ENCODE measurements around the gene CCDC85C. TPM values are rescaled to one million over a fixed set of nuclear protein-coding genes. Genes with fewer than 3 reads are reported as not detected.

CCDC85C gene
- total and polyA plus RNA-seq, 2 experiments from 2014 or later, result 4.5 to 24.9 TPM

DNA sequence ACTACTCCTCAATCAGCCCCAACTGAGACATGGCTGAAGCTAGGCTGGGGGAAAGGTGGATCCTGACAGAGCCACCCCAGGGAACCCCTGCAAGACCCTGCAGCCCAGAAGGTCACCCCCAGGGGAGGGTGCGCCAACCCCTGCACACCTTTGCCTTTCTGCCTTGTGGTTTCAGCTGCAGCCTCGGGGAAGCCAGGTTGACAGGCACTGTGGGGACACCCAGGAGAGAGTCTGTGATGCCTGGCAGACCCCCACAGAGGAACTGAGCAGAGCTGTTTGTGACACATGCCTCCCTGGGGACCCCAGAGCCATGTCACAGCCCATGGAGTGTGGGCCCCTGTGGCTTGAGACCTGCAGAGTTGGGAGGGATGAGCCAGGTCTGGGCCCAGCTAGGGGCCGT, 29.1 kb upstream of the CCDC85C start:
- TF ChIP-seq EZH2 (IDR thresholded peaks at IDR 0.05; ENCODE audit: low read depth, unreplicated experiment) (no peak), ZNF114 (CRISPR knock-in tag; IDR thresholded peaks at IDR 0.05) (no peak), NANOG (IDR thresholded peaks at IDR 0.05; ENCODE audit: borderline replicate concordance) (no peak), POLR2AphosphoS5 (IDR thresholded peaks at IDR 0.05; ENCODE audit: low read depth) (no peak), EZH2phosphoT487 (IDR thresholded peaks at IDR 0.05; ENCODE audit: unreplicated experiment) (no peak), CREB1 (CRISPR knock-in tag; IDR thresholded peaks at IDR 0.05; ENCODE audit: low read depth) (no peak), STAT1 (IDR thresholded peaks at IDR 0.05; ENCODE audit: unreplicated experiment) (no peak), JUNB (IDR thresholded peaks at IDR 0.05; ENCODE audit: unreplicated experiment) (no peak), ZNF331 (CRISPR knock-in tag; IDR thresholded peaks at IDR 0.05; ENCODE audit: low read depth) (no peak)
- TF ChIP-seq, protein P1, sequence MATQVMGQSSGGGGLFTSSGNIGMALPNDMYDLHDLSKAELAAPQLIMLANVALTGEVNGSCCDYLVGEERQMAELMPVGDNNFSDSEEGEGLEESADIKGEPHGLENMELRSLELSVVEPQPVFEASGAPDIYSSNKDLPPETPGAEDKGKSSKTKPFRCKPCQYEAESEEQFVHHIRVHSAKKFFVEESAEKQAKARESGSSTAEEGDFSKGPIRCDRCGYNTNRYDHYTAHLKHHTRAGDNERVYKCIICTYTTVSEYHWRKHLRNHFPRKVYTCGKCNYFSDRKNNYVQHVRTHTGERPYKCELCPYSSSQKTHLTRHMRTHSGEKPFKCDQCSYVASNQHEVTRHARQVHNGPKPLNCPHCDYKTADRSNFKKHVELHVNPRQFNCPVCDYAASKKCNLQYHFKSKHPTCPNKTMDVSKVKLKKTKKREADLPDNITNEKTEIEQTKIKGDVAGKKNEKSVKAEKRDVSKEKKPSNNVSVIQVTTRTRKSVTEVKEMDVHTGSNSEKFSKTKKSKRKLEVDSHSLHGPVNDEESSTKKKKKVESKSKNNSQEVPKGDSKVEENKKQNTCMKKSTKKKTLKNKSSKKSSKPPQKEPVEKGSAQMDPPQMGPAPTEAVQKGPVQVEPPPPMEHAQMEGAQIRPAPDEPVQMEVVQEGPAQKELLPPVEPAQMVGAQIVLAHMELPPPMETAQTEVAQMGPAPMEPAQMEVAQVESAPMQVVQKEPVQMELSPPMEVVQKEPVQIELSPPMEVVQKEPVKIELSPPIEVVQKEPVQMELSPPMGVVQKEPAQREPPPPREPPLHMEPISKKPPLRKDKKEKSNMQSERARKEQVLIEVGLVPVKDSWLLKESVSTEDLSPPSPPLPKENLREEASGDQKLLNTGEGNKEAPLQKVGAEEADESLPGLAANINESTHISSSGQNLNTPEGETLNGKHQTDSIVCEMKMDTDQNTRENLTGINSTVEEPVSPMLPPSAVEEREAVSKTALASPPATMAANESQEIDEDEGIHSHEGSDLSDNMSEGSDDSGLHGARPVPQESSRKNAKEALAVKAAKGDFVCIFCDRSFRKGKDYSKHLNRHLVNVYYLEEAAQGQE (IDR thresholded peaks at IDR 0.05; ENCODE audit: unreplicated experiment), result no peak
- TF ChIP-seq, protein P2, sequence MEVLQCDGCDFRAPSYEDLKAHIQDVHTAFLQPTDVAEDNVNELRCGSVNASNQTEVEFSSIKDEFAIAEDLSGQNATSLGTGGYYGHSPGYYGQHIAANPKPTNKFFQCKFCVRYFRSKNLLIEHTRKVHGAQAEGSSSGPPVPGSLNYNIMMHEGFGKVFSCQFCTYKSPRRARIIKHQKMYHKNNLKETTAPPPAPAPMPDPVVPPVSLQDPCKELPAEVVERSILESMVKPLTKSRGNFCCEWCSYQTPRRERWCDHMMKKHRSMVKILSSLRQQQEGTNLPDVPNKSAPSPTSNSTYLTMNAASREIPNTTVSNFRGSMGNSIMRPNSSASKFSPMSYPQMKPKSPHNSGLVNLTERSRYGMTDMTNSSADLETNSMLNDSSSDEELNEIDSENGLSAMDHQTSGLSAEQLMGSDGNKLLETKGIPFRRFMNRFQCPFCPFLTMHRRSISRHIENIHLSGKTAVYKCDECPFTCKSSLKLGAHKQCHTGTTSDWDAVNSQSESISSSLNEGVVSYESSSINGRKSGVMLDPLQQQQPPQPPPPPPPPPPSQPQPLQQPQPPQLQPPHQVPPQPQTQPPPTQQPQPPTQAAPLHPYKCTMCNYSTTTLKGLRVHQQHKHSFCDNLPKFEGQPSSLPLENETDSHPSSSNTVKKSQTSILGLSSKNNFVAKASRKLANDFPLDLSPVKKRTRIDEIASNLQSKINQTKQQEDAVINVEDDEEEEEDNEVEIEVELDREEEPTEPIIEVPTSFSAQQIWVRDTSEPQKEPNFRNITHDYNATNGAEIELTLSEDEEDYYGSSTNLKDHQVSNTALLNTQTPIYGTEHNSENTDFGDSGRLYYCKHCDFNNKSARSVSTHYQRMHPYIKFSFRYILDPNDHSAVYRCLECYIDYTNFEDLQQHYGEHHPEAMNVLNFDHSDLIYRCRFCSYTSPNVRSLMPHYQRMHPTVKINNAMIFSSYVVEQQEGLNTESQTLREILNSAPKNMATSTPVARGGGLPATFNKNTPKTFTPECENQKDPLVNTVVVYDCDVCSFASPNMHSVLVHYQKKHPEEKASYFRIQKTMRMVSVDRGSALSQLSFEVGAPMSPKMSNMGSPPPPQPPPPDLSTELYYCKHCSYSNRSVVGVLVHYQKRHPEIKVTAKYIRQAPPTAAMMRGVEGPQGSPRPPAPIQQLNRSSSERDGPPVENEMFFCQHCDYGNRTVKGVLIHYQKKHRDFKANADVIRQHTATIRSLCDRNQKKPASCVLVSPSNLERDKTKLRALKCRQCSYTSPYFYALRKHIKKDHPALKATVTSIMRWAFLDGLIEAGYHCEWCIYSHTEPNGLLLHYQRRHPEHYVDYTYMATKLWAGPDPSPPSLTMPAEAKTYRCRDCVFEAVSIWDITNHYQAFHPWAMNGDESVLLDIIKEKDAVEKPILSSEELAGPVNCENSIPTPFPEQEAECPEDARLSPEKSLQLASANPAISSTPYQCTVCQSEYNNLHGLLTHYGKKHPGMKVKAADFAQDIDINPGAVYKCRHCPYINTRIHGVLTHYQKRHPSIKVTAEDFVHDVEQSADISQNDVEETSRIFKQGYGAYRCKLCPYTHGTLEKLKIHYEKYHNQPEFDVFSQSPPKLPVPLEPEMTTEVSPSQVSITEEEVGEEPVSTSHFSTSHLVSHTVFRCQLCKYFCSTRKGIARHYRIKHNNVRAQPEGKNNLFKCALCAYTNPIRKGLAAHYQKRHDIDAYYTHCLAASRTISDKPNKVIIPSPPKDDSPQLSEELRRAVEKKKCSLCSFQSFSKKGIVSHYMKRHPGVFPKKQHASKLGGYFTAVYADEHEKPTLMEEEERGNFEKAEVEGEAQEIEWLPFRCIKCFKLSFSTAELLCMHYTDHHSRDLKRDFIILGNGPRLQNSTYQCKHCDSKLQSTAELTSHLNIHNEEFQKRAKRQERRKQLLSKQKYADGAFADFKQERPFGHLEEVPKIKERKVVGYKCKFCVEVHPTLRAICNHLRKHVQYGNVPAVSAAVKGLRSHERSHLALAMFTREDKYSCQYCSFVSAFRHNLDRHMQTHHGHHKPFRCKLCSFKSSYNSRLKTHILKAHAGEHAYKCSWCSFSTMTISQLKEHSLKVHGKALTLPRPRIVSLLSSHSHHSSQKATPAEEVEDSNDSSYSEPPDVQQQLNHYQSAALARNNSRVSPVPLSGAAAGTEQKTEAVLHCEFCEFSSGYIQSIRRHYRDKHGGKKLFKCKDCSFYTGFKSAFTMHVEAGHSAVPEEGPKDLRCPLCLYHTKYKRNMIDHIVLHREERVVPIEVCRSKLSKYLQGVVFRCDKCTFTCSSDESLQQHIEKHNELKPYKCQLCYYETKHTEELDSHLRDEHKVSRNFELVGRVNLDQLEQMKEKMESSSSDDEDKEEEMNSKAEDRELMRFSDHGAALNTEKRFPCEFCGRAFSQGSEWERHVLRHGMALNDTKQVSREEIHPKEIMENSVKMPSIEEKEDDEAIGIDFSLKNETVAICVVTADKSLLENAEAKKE (CRISPR knock-in tag; IDR thresholded peaks at IDR 0.05), result no peak
- TF ChIP-seq, protein P3, sequence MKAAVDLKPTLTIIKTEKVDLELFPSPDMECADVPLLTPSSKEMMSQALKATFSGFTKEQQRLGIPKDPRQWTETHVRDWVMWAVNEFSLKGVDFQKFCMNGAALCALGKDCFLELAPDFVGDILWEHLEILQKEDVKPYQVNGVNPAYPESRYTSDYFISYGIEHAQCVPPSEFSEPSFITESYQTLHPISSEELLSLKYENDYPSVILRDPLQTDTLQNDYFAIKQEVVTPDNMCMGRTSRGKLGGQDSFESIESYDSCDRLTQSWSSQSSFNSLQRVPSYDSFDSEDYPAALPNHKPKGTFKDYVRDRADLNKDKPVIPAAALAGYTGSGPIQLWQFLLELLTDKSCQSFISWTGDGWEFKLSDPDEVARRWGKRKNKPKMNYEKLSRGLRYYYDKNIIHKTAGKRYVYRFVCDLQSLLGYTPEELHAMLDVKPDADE (IDR thresholded peaks at IDR 0.05), result no peak
- TF ChIP-seq, protein P4, sequence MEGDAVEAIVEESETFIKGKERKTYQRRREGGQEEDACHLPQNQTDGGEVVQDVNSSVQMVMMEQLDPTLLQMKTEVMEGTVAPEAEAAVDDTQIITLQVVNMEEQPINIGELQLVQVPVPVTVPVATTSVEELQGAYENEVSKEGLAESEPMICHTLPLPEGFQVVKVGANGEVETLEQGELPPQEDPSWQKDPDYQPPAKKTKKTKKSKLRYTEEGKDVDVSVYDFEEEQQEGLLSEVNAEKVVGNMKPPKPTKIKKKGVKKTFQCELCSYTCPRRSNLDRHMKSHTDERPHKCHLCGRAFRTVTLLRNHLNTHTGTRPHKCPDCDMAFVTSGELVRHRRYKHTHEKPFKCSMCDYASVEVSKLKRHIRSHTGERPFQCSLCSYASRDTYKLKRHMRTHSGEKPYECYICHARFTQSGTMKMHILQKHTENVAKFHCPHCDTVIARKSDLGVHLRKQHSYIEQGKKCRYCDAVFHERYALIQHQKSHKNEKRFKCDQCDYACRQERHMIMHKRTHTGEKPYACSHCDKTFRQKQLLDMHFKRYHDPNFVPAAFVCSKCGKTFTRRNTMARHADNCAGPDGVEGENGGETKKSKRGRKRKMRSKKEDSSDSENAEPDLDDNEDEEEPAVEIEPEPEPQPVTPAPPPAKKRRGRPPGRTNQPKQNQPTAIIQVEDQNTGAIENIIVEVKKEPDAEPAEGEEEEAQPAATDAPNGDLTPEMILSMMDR (conservative IDR thresholded peaks at IDR 0.05; ENCODE audit: low read depth in 2 of 2), result no peak
- H3K27me3 Mint-ChIP-seq (ENCODE audit: insufficient read depth, low read depth, poor library complexity), result peaks cover 6% of the 10 kb centered on the region
- H2AFZ ChIP-seq, result 0 out of 2 replicates have a peak overlapping the region, but pooled peaks have one; percentile 7
- H3K4me3 Mint-ChIP-seq, result no peak overlapping the region
- H3K79me2 ChIP-seq (replicated peaks; ENCODE audit: insufficient read depth), result no peaks in the 10 kb centered on the region
- no peaks in the 10 kb centered on the region for H3K9me3 Mint-ChIP-seq
- H3K27me3 ChIP-seq (ENCODE audit: insufficient read depth), result no peaks in the 10 kb centered on the region
- no peak overlapping the region for H3K4me3 ChIP-seq
- H3K4me1 Mint-ChIP-seq, result peaks cover 4% of the 10 kb centered on the region; the same call in 2 of the 3 replicates
- no peak overlapping the region for H3K27ac ChIP-seq (ENCODE audit: low read depth)
- no peak overlapping the region for H3K4me2 ChIP-seq
- H3K36me3 Mint-ChIP-seq (ENCODE audit: low read depth), result no peaks in the 10 kb centered on the region
- no peak overlapping the region for H3K27ac Mint-ChIP-seq
- H3K36me3 ChIP-seq (ENCODE audit: insufficient read depth), result no peaks in the 10 kb centered on the region
- H4K20me1 ChIP-seq (replicated peaks; ENCODE audit: insufficient read depth), result no peaks in the 10 kb centered on the region
- H3K4me1 ChIP-seq (ENCODE audit: insufficient read depth), result no peaks in the 10 kb centered on the region
- no peaks in the 10 kb centered on the region for H3F3A ChIP-seq (replicated peaks; ENCODE audit: low read depth)
- ATAC-seq (no peak), DNase-seq (ENCODE audit: low spot score) (no peak)
- no peaks in the 10 kb centered on the region for H3K9me2 ChIP-seq (ENCODE audit: insufficient read depth)
